ENCODE results near the gene ARRDC2.

ARRDC2 gene

GRCh38 chr19:18007044-18007916, 690 bp upstream of the ARRDC2 start:
- peak; percentile 96 for TF ChIP-seq CTCF (IDR thresholded peaks at IDR 0.05)

- TF ChIP-seq CTCF (IDR thresholded peaks at IDR 0.05) = no peak
Observed at GRCh38 chr19:18008814-18009213, 844 bp downstream of the ARRDC2 start.

- TF ChIP-seq CTCF (IDR thresholded peaks at IDR 0.05) = no peak
Observed at GRCh38 chr19:18009412-18010066, 1.6 kb downstream of the ARRDC2 start.

- no peak for TF ChIP-seq CTCF (IDR thresholded peaks at IDR 0.05)
Observed at GRCh38 chr19:18010149-18010548, 2.2 kb downstream of the ARRDC2 start.

GRCh38 chr19:18013210-18014111, 5.5 kb downstream of the ARRDC2 start:
- TF ChIP-seq CTCF (IDR thresholded peaks at IDR 0.05) = no peak

- no peak for TF ChIP-seq CTCF (IDR thresholded peaks at IDR 0.05)
Observed at GRCh38 chr19:18014197-18014596, 6.2 kb downstream of the ARRDC2 start.

GRCh38 chr19:18016209-18016910, 8.4 kb downstream of the ARRDC2 start:
- TF ChIP-seq CTCF (IDR thresholded peaks at IDR 0.05) = no peak
